DMS153 (cell line): ENCODE measurements around the gene SLC29A3.

Experiments used
- DNase-seq: peaks from one replicate; lab custom pipeline; 2025; lab: John Stamatoyannopoulos, UW

SLC29A3 gene

GRCh38 chr10:71300555-71301370, 18.3 kb upstream of the SLC29A3 start:
- DNase-seq = no peak

- DNase-seq = no peak
Observed at GRCh38 chr10:71301371-71301916, 17.6 kb upstream of the SLC29A3 start.

GRCh38 chr10:71302451-71302850, 16.6 kb upstream of the SLC29A3 start:
- no peak for DNase-seq

GRCh38 chr10:71302874-71303568, 16.0 kb upstream of the SLC29A3 start:
- DNase-seq = peak; percentile 61

GRCh38 chr10:71303569-71303907, 15.5 kb upstream of the SLC29A3 start:
- DNase-seq = no peak

GRCh38 chr10:71304914-71305313, 14.1 kb upstream of the SLC29A3 start:
- no peak for DNase-seq

- DNase-seq = no peak
Observed at GRCh38 chr10:71306979-71307378, 12.1 kb upstream of the SLC29A3 start.

GRCh38 chr10:71307469-71308085, 11.5 kb upstream of the SLC29A3 start:
- DNase-seq = no peak

GRCh38 chr10:71308244-71308643, 10.8 kb upstream of the SLC29A3 start:
- DNase-seq = no peak

GRCh38 chr10:71308985-71309384, 10.1 kb upstream of the SLC29A3 start:
- no peak for DNase-seq

- DNase-seq = no peak
Observed at GRCh38 chr10:71309919-71310318, 9.1 kb upstream of the SLC29A3 start.

- DNase-seq = no peak
Observed at GRCh38 chr10:71312220-71312619, 6.8 kb upstream of the SLC29A3 start.

- DNase-seq = no peak
Observed at GRCh38 chr10:71312811-71313789, 6.0 kb upstream of the SLC29A3 start.

GRCh38 chr10:71314028-71314693, 4.9 kb upstream of the SLC29A3 start:
- DNase-seq = no peak

- DNase-seq = no peak
Observed at GRCh38 chr10:71314694-71315225, 4.3 kb upstream of the SLC29A3 start.

- DNase-seq = no peak
Observed at GRCh38 chr10:71316056-71316785, 2.8 kb upstream of the SLC29A3 start.

GRCh38 chr10:71316786-71317160, 2.3 kb upstream of the SLC29A3 start:
- DNase-seq = no peak

- DNase-seq = no peak
Observed at GRCh38 chr10:71317739-71318138, 1.3 kb upstream of the SLC29A3 start.

GRCh38 chr10:71319800-71320392, 837 bp downstream of the SLC29A3 start:
- no peak for DNase-seq

GRCh38 chr10:71320592-71320991, 1.5 kb downstream of the SLC29A3 start:
- no peak for DNase-seq
